Skeletal muscle tissue (tissue), 4 donors: ENCODE results near the gene NLRP6. TPM values are rescaled to one million over a fixed set of nuclear protein-coding genes. Genes with fewer than 3 reads are reported as not detected.

Experiments
- H3K27ac ChIP-seq: one replicate; pipeline ENCODE4 v1.7.0; 2013; ENCODE audit warnings: mild to moderate bottlenecking, low read depth, low read length, inconsistent platforms
- H3K27me3 ChIP-seq, 3 donors: one replicate each; pipeline ENCODE4 v1.7.0; 2013; ENCODE audit warnings: low read length in 3 of 3; ENCODE audit not compliant: control insufficient read depth in 3 of 3, insufficient read depth in 3 of 3
- H3K36me3 ChIP-seq, 3 donors: one replicate each; pipeline ENCODE4 v1.7.0; 2013; ENCODE audit warnings: low read length in 3 of 3; ENCODE audit not compliant: control insufficient read depth in 3 of 3, insufficient read depth in 3 of 3
- H3K4me1 ChIP-seq, 3 donors: one replicate each; pipeline ENCODE4 v1.7.0; 2013; ENCODE audit warnings: low read length in 3 of 3, mild to moderate bottlenecking in 3 of 3; ENCODE audit not compliant: control insufficient read depth in 3 of 3, insufficient read depth in 3 of 3
- H3K4me3 ChIP-seq, 3 donors: one replicate each; pipeline ENCODE4 v1.7.0; 2013; ENCODE audit warnings: low read length in 3 of 3
- H3K9ac ChIP-seq, 3 donors: one replicate each; pipeline ENCODE4 v1.7.0; 2013; ENCODE audit warnings: low read length in 3 of 3, mild to moderate bottlenecking in 3 of 3, moderate library complexity in 2 of 3, low read depth in 1 of 3
- H3K9me3 ChIP-seq, 3 donors: one replicate each; pipeline ENCODE4 v1.7.0; 2013; ENCODE audit warnings: low read length in 3 of 3; ENCODE audit not compliant: control insufficient read depth in 3 of 3
- total RNA-seq: library from RNA; depleted of rRNA; stranded (reverse); fragments of >200 nt; gene quantifications from one replicate; pipeline ENCODE4 v1.2.3, GENCODE V29; 2014
- donor health status: Osteomylitis.

NLRP6 gene
- total RNA-seq, 1 donor from 2014 or later, result not detected

GRCh38 chr11:298406-299065 lies 20.3 kb downstream of the NLRP6 start:
- H3K27ac ChIP-seq, result no peak overlapping the region
- H3K9me3 ChIP-seq, result no peaks in the 10 kb centered on the region
- peaks cover 3 to 11% (median 7%) of the 10 kb centered on the region in 3 donors for H3K4me1 ChIP-seq
- H3K4me3 ChIP-seq, result no peak overlapping the region
- H3K27me3 ChIP-seq, result peaks cover 18 to 34% (median 33%) of the 10 kb centered on the region in 3 donors
- H3K9ac ChIP-seq, result no peak overlapping the region
- peaks cover 0 to 2% (median 0%) of the 10 kb centered on the region in 3 donors for H3K36me3 ChIP-seq

DNA sequence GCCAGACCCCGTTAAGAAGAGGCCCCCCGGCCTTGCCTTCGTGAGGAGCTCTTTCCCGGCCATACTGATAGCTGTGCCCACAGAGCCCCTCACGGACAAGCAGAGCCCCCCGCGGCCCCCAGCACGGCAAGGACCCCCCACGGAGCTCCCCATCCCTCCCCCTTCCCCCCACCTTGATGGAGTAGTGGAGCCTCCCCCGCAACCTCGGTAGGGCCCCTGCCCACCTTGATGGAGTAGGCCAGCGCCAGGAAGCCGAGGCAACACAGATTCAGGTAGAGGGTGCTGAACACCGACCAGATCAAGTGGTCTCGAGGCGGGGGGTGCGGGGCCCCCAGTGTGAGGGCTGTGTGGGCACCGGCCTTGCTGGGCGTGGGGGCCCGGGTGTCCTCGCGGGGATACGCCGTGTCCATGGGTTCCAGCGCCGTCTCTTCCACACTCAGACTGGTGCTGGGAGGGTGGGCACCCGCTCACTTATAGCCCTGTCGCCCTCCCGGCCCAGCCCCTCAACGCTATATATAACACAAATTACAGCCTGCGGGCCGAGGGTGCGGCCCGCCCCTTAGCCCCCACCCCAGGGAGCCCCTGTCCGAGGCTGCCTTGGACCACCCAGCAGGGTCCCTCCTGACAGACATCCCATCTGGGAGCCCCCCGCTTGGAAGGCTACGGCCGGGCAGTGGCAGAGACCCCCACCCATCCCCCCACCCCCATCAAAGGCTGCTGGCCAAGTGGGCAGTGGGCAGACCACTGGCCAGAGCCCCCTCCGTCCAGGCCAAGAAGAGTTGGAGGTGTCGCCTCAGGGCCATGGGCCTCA lies 21.1 kb downstream of the NLRP6 start, which contains the start of gene IFITM5:
TSS of gene IFITM5 (minus strand) at position 446 of the 811 bp plus-strand sequence. CDS start at position 410, 36 bp downstream.
- H3K27ac ChIP-seq, result no peak within 1 kb of the TSS
- H3K36me3 ChIP-seq, result peaks cover 0 to 2% (median 0%) of the 10 kb centered on the region in 3 donors
- peaks cover 3 to 11% (median 7%) of the 10 kb centered on the region in 3 donors for H3K4me1 ChIP-seq
- H3K9ac ChIP-seq, result no peak within 1 kb of the TSS
- peaks cover 18 to 31% (median 30%) of the 10 kb centered on the region in 3 donors for H3K27me3 ChIP-seq
- H3K9me3 ChIP-seq, result no peaks in the 10 kb centered on the region
- H3K4me3 ChIP-seq, result no peak within 1 kb of the TSS

DNA sequence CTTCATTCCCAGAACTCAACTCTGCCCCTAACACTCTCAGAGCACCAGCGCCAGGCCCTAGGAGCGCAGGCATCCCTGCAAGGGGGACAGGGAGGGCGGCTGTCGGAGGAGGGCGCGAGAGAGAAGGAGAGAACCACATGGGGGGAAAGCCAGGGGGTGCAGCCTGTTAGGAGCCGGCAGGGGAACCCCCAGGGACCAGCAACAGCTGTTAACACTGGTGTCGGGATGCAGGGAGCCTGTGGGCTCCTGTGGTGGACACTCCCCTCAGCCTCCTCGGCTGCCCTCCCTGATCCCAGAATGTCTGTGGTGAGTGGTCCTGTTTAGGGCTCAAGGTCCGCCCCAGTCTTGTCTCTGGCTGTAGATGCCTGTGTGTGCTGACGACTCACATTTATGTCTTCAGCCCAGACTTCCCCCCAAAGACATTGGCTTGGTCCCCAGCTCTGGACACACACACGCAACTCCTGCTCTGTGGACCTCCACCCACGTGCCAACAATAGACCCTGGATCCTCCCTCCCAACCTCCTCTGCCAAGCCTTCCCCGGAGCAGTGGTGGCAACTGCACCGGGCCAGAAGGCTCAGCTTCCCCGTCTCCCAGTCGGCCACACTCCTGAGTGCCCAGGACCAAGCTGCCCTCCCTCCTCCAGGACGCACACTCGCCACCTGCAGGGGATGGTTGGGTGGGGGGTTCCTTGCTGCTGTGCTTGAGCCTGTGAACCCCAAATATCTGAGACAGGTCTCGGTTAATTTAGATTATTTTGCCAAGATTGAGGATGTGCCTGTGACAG lies 21.9 kb downstream of the NLRP6 start:
- H3K27me3 ChIP-seq, result peaks cover 18 to 31% (median 27%) of the 10 kb centered on the region in 3 donors
- H3K9ac ChIP-seq, result no peak overlapping the region
- no peak overlapping the region for H3K27ac ChIP-seq
- no peaks in the 10 kb centered on the region for H3K36me3 ChIP-seq
- H3K9me3 ChIP-seq, result no peaks in the 10 kb centered on the region
- H3K4me1 ChIP-seq, result peaks cover 5 to 11% (median 9%) of the 10 kb centered on the region in 3 donors
- H3K4me3 ChIP-seq, result no peak overlapping the region

DNA sequence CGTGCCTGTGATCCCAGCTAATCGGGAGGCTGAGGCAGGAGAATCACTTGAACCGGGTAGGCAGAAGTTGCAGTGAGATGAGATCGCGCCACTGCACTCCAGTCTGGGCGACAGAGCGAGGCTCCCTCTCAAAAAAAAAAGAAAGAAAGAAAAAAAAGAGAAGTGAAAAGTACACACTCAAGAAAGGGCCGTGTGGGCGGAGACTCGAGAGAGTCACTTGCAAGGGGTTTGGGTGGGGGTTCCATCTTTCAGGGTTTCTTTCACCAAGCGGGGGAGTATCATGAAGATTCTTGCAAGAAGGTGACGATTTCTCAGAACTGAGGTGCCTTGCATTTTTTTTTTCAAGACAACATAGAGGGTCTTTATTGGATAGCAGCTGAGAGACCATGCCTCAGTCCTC lies 25.2 kb downstream of the NLRP6 start:
- Histone ChIP-seq H3K27me3 (peaks cover 10 to 20% (median 19%) of the 10 kb centered on the region in 3 donors), H3K9me3 (no peaks in the 10 kb centered on the region), H3K4me1 (peaks cover 8 to 18% (median 17%) of the 10 kb centered on the region in 3 donors), H3K27ac (no peak overlapping the region), H3K36me3 (no peaks in the 10 kb centered on the region), H3K9ac (no peak overlapping the region), H3K4me3 (no peak overlapping the region)

GRCh38 chr11:304061-304506 lies 25.9 kb downstream of the NLRP6 start:
- H3K9ac ChIP-seq, result no peak overlapping the region
- H3K27me3 ChIP-seq, result peaks cover 11 to 17% (median 12%) of the 10 kb centered on the region in 3 donors
- peaks cover 8 to 19% (median 17%) of the 10 kb centered on the region in 3 donors for H3K4me1 ChIP-seq
- H3K36me3 ChIP-seq, result no peaks in the 10 kb centered on the region
- H3K27ac ChIP-seq, result no peak overlapping the region
- no peak overlapping the region for H3K4me3 ChIP-seq
- H3K9me3 ChIP-seq, result no peaks in the 10 kb centered on the region

GRCh38 chr11:304915-305843 lies 27.0 kb downstream of the NLRP6 start:
- Histone ChIP-seq H3K9me3 (no peaks in the 10 kb centered on the region), H3K27me3 (peaks cover 5 to 17% (median 13%) of the 10 kb centered on the region in 3 donors), H3K27ac (no peak overlapping the region), H3K4me1 (peaks cover 12 to 22% (median 20%) of the 10 kb centered on the region in 3 donors), H3K4me3 (no peak overlapping the region), H3K9ac (no peak overlapping the region), H3K36me3 (no peaks in the 10 kb centered on the region)

DNA sequence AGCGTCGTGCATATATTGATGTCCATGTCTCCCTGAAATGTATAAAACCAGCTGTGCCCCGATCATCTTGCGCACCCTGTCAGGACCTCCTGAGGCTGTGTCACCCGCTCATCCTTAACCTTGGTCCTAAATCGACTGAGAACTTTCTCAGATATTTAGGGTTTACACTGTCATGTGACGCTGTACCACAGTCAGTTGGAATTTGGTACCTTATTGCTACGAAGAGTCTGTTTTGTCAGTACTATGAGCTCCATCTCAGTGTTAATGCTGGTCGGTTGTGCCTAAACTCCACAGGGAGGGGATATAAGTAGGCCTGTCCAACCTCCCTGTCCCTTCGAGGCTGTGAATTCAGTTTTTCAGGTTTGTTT lies 27.6 kb downstream of the NLRP6 start:
- Histone ChIP-seq H3K27me3 (peaks cover 0 to 12% (median 10%) of the 10 kb centered on the region in 3 donors), H3K27ac (peak overlapping the region; percentile 13), H3K9ac (no peak overlapping the region), H3K9me3 (no peaks in the 10 kb centered on the region), H3K4me3 (no peak overlapping the region), H3K4me1 (peaks cover 12 to 22% (median 18%) of the 10 kb centered on the region in 3 donors), H3K36me3 (no peaks in the 10 kb centered on the region)

GRCh38 chr11:306645-307371 lies 28.6 kb downstream of the NLRP6 start:
- no peaks in the 10 kb centered on the region for H3K9me3 ChIP-seq
- no peaks in the 10 kb centered on the region for H3K36me3 ChIP-seq
- H3K4me1 ChIP-seq, result peaks cover 12 to 24% (median 18%) of the 10 kb centered on the region in 3 donors
- H3K27ac ChIP-seq, result peak overlapping the region; percentile 87
- H3K4me3 ChIP-seq, result no peak overlapping the region
- peak overlapping the region in 2 of 3 donors; percentile 8 to 53 for H3K9ac ChIP-seq
- H3K27me3 ChIP-seq, result peaks cover 2 to 15% (median 10%) of the 10 kb centered on the region in 3 donors
